ENCODE data around the gene BUD31.
"Not testable (repeated sequence)": the region's sequence is repeated elsewhere in the genome, so short reads cannot be mapped to it uniquely, and the experiment has no call there.

BUD31 gene

GRCh38 chr7:99380823-99381663 lies 27.7 kb upstream of the BUD31 start:
- DNase-seq = no peak

GRCh38 chr7:99381664-99382075 lies 27.1 kb upstream of the BUD31 start:
- no peak for DNase-seq

- no peak for DNase-seq
Measured at GRCh38 chr7:99383203-99383602, 25.6 kb upstream of the BUD31 start.

GRCh38 chr7:99383791-99384370 lies 24.9 kb upstream of the BUD31 start:
- DNase-seq = no peak

GRCh38 chr7:99384523-99384922 lies 24.2 kb upstream of the BUD31 start:
- no peak for DNase-seq

GRCh38 chr7:99385564-99385963 lies 23.2 kb upstream of the BUD31 start:
- DNase-seq = no peak

GRCh38 chr7:99386584-99387238 lies 22.1 kb upstream of the BUD31 start:
- no peak for DNase-seq

GRCh38 chr7:99387239-99387635 lies 21.5 kb upstream of the BUD31 start:
- not testable (repeated sequence) for DNase-seq

- no peak for DNase-seq
Measured at GRCh38 chr7:99387912-99388311, 20.9 kb upstream of the BUD31 start.

- no peak for DNase-seq
Measured at GRCh38 chr7:99389772-99390171, 19.0 kb upstream of the BUD31 start.

GRCh38 chr7:99390941-99391602 lies 17.7 kb upstream of the BUD31 start:
- no peak for DNase-seq

GRCh38 chr7:99392046-99392445 lies 16.7 kb upstream of the BUD31 start:
- DNase-seq = no peak

GRCh38 chr7:99392659-99393354 lies 16.0 kb upstream of the BUD31 start:
- DNase-seq = peak; percentile 84

GRCh38 chr7:99393355-99394187 lies 15.2 kb upstream of the BUD31 start:
- DNase-seq = peak; percentile 84

- DNase-seq = no peak
Measured at GRCh38 chr7:99394188-99394502, 14.6 kb upstream of the BUD31 start.

GRCh38 chr7:99395616-99396327 lies 13.0 kb upstream of the BUD31 start:
- no peak for DNase-seq

- no peak for DNase-seq
Measured at GRCh38 chr7:99396418-99397296, 12.1 kb upstream of the BUD31 start.

GRCh38 chr7:99397297-99397983 lies 11.3 kb upstream of the BUD31 start:
- DNase-seq = no peak

- no peak for DNase-seq
Measured at GRCh38 chr7:99398891-99399445, 9.8 kb upstream of the BUD31 start.
